ENCODE results near the gene GBGT1. TPM values are rescaled to one million over a fixed set of nuclear protein-coding genes. Genes with fewer than 3 reads are reported as not detected.
A peak's percentile ranks its signal among the peaks of the same experiment; 100 is the strongest.

Gene GBGT1
- total and polyA plus RNA-seq, 9 of the 15 experiments (the other 6 are each of a cell fraction or from before 2014, with no cell fraction given) = 0.55 to 25.8 (median 13.7) TPM

DNA sequence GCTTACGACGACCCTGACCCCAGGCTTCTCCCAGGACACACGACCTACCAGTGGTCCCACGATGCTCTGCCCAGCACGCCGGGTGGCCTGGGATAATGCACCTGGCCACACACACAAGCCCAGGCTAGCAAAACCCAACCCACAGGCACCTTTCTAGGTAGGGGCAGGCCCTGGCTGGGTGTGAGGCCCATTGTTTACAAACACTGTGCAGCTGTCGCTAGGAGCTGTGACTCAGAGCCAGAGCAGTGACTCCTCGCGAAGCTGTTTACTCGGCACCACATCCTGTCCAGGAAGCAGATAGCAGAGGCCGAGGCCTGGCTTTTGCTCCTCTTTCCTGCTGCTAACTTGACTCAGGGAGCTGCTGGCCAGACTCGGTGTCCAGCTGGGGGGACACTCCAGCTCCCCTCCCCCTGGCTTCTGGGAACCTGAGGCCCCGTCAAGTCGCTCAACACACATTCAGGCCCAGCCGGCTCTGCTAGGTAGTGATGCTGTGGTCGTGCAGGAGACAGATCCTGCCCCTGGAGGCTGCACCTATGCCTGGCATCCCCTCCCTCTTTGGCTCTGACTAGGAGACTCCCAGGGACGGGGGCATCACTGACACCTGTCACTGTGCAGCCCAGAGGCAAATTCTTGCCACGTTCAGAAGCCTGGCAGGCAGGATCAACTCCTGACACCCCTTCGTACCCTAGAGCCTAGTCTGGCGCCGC is 29.9 kb downstream of the GBGT1 start (continued):
- TF ChIP-seq CCNT2 (IDR thresholded peaks at IDR 0.05; ENCODE audit: borderline replicate concordance, extremely low read depth, insufficient read length, low read depth, low read length) (peak; percentile 59), NR2C1 (IDR thresholded peaks at IDR 0.05) (no peak), NR2C1 (tag; IDR thresholded peaks at IDR 0.05) (0 out of 2 replicates have a peak, but pooled peaks have one; percentile 23), MBD2 (IDR thresholded peaks at IDR 0.05; ENCODE audit: borderline replicate concordance, low read depth) (peak; percentile 29; the same call in 1 of the 2 replicates), PURB (CRISPR knock-in tag; IDR thresholded peaks at IDR 0.05; ENCODE audit: low read depth) (no peak), SMARCA4 (IDR thresholded peaks at IDR 0.05) (peak; percentile 95)

- 89% methylated on average over 14 of the region's 16 CpGs for WGBS (ENCODE audit: insufficient coverage, low coverage, missing lambda C conversion rate)
- ChIA-PET CTCF (ENCODE audit: low intra/inter-chr PET ratio) (no interaction called here), POLR2A (interaction anchor here (1.1 kb wide), 1 partner anchor 24 kb away, joined by 3 read pairs; no protein-coding TSS in a partner anchor)
- no peak for FAIRE-seq
- Histone ChIP-seq H3K79me2 (ENCODE audit: control insufficient read depth, insufficient read depth, low read length) (peaks cover 73% of the 10 kb centered on the region), H3K4me1 (replicated peaks in 1 of 2; ENCODE audit: control insufficient read depth in 2 of 2, insufficient read depth in 2 of 2, low read length in 2 of 2) (peaks cover 41 to 68% of the 10 kb centered on the region in 2 experiments), H3K9me3 (replicated peaks; ENCODE audit: control insufficient read depth, insufficient read depth, low read depth, low read length) (no peaks in the 10 kb centered on the region), H4K20me1 (replicated peaks; ENCODE audit: control insufficient read depth, insufficient read depth, low read length) (peaks cover 6% of the 10 kb centered on the region), H3K9ac (ENCODE audit: insufficient read depth in 1 of 2, low read depth in 2 of 2, low read length in 2 of 2) (peak overlapping the region in 1 of 2 experiments; percentile 41; a peak in 1 of 4 replicates), H3K27me3 (ENCODE audit: control insufficient read depth in 2 of 2, insufficient read depth in 2 of 2, low read length in 2 of 2) (no peaks in the 10 kb centered on the region), H3K9me1 (ENCODE audit: control insufficient read depth, insufficient read depth, low read length) (no peaks in the 10 kb centered on the region), H3K4me3 (no peak overlapping the region), H3K27ac (ENCODE audit: extremely low read depth, low read depth, low read length) (no peak overlapping the region), H3K36me3 (ENCODE audit: control insufficient read depth, insufficient read depth, low read length) (peaks cover 23% of the 10 kb centered on the region; the same call in 2 of the 3 replicates), H3K4me2 (ENCODE audit: insufficient read depth, low read length) (no peak overlapping the region), H2AFZ (ENCODE audit: low read depth, low read length) (no peak overlapping the region)
- no peak for DNase-seq (ENCODE audit: extremely low read depth in 1 of 4, low spot score in 3 of 4)
- in situ Hi-C loops (cut with MboI) (no loop called here), intact Hi-C loops (cut with micrococcal nuclease) (no loop called here)
- no peak for ATAC-seq
- BruUV-seq (replicated peaks) = no TSS peak
- TF ChIP-seq NR2C1 (IDR thresholded peaks at IDR 0.05) = no peak
- no peak for TF ChIP-seq NR2C1 (tag; IDR thresholded peaks at IDR 0.05)
- no peak for TF ChIP-seq CBX1 (IDR thresholded peaks at IDR 0.05; ENCODE audit: low read depth)
- TF ChIP-seq SUPT5H (IDR thresholded peaks at IDR 0.05) = no peak
- no peak for TF ChIP-seq ZNF146 (CRISPR knock-in tag; IDR thresholded peaks at IDR 0.05; ENCODE audit: unreplicated experiment)
- no peak for TF ChIP-seq MECOM (CRISPR knock-in tag; IDR thresholded peaks at IDR 0.05)
- no peak for TF ChIP-seq MCM5 (IDR thresholded peaks at IDR 0.05; ENCODE audit: low read depth)
- TF ChIP-seq SMAD2 (IDR thresholded peaks at IDR 0.05; ENCODE audit: low read depth, low read length) = no peak
- no peak for TF ChIP-seq EWSR1 (IDR thresholded peaks at IDR 0.05; ENCODE audit: borderline replicate concordance, low read depth, partially characterized antibody)
- TF ChIP-seq POLR3A (IDR thresholded peaks at IDR 0.05; ENCODE audit: borderline replicate concordance, extremely low read depth, insufficient read depth, insufficient read length) = no peak
- no peak for TF ChIP-seq ZBTB7A (IDR thresholded peaks at IDR 0.05; ENCODE audit: borderline replicate concordance, control insufficient read depth, low read depth, low read length)
- no peak for TF ChIP-seq E2F6 (IDR thresholded peaks at IDR 0.05; ENCODE audit: borderline replicate concordance in 1 of 2, extremely low read depth in 1 of 2, insufficient read depth in 1 of 2, insufficient read length in 1 of 2, low read depth in 1 of 2, low read length in 1 of 2, poor library complexity in 1 of 2, severe bottlenecking in 1 of 2)
Measured at GRCh38 chr9:133132174-133132573, 31.5 kb downstream of the GBGT1 start.

Data from K562 (cell line).